K562 (cell line): Measurements from ENCODE around the gene RPL34. TPM values are rescaled to one million over a fixed set of nuclear protein-coding genes. Genes with fewer than 3 reads are reported as not detected.
A peak's percentile ranks its signal among the peaks of the same experiment; 100 is the strongest.

Source experiments
- ATAC-seq: fragments of 200-7000 bp; cut with Tn5 transposase; 3 replicates; pipeline ENCODE4 v1.9.1; 2020; ENCODE audit warnings: moderate library complexity
- BruUV-seq: library from RNA; stranded (reverse); fragments of 400-500 nt; replicated peaks from 2 replicates; lab custom pipeline; 2021; lab: Mats Ljungman, UMichigan
- CTCF ChIA-PET: fragments of 300-600 bp; formaldehyde crosslinking; extraction: SDS; loops from one replicate; lab custom pipeline; 2021; ENCODE audit warnings: low intra/inter-chr PET ratio; lab: Yijun Ruan, JAX
- POLR2A ChIA-PET: fragments of 300-600, 350-650 bp; sonication (Branson Sonifier 250); formaldehyde crosslinking; extraction: SDS; loops from one replicate; lab custom pipeline; 2021; ENCODE audit warnings: antibody characterized with exemption, inconsistent platforms; lab: Yijun Ruan, JAX
- DNase-seq, 4 experiments: peaks; one replicate each; pipeline versions ENCODE4 v3.0.0 to v3.0.0-alpha.2; 2011 to 2018; ENCODE audit warnings: low spot score in 3 of 4, mixed read lengths in 3 of 4; ENCODE audit errors: extremely low read depth in 1 of 4
- FAIRE-seq: peaks from 2 replicates; lab custom pipeline; 2011; peaks lifted over from hg19 to GRCh38; lab: Jason Lieb, UNC
- H2AFZ ChIP-seq: 2 replicates; pipeline ENCODE4 v1.6.0; 2011; ENCODE audit warnings: low read depth, low read length, control low read depth, inconsistent platforms
- H3K27ac ChIP-seq: fragments of 200-600 bp; 3 replicates; pipeline ENCODE4 v1.8.0; 2011; ENCODE audit warnings: low read depth, mild to moderate bottlenecking, control low read depth, inconsistent platforms, low read length, moderate library complexity, mixed read lengths; ENCODE audit errors: extremely low read depth
- H3K27me3 ChIP-seq, 2 experiments: fragments of 300-600 bp in 1 of 2; 2 replicates in 1 of 2; 3 replicates in 1 of 2; pipeline versions ENCODE4 v1.6.0 to v1.8.0; 2011; ENCODE audit warnings: inconsistent platforms in 2 of 2, low read length in 2 of 2, mild to moderate bottlenecking in 1 of 2, mixed read lengths in 1 of 2, moderate library complexity in 1 of 2; ENCODE audit not compliant: control insufficient read depth in 2 of 2, insufficient read depth in 2 of 2
- H3K36me3 ChIP-seq: fragments of 300-600 bp; 3 replicates; pipeline ENCODE4 v1.8.0; 2011; ENCODE audit warnings: mild to moderate bottlenecking, low read length, inconsistent platforms; ENCODE audit not compliant: control insufficient read depth, insufficient read depth
- H3K4me1 ChIP-seq, 2 experiments: fragments of 200-600 bp in 1 of 2; replicated peaks in 1 of 2; 2 replicates in 1 of 2; 3 replicates in 1 of 2; pipeline versions ENCODE4 v1.5.1 to v1.8.0; 2011; ENCODE audit warnings: inconsistent platforms in 2 of 2, low read length in 2 of 2, mild to moderate bottlenecking in 1 of 2, mixed read lengths in 1 of 2, moderate library complexity in 1 of 2; ENCODE audit not compliant: control insufficient read depth in 2 of 2, insufficient read depth in 2 of 2
- H3K4me2 ChIP-seq: 2 replicates; pipeline ENCODE4 v1.6.1; 2011; ENCODE audit warnings: low read length, control low read depth, inconsistent platforms, mixed read lengths; ENCODE audit not compliant: insufficient read depth
- H3K4me3 ChIP-seq: fragments of 200-600 bp; sonication (generic), shearing (Covaris generic); 2 replicates; pipeline ENCODE4 v1.5.1; 2016; ENCODE audit warnings: control low read depth, inconsistent platforms
- H3K79me2 ChIP-seq: fragments of 200-600 bp; 3 replicates; pipeline ENCODE4 v1.8.0; 2011; ENCODE audit warnings: low read length, inconsistent platforms; ENCODE audit not compliant: control insufficient read depth, insufficient read depth
- H3K9ac ChIP-seq, 2 experiments: 2 replicates each; pipeline versions ENCODE4 v1.6.0 to v1.6.1; 2011; ENCODE audit warnings: low read depth in 2 of 2, low read length in 2 of 2, control low read depth in 1 of 2, inconsistent platforms in 1 of 2, mild to moderate bottlenecking in 1 of 2, mixed read lengths in 1 of 2; ENCODE audit not compliant: insufficient read depth in 1 of 2
- H3K9me1 ChIP-seq: one replicate; pipeline ENCODE4 v1.6.0; 2011; ENCODE audit warnings: inconsistent platforms, mild to moderate bottlenecking, low read length, moderate library complexity; ENCODE audit not compliant: control insufficient read depth, insufficient read depth
- H3K9me3 ChIP-seq: replicated peaks from 2 replicates; pipeline ENCODE4 v1.5.1; 2011; ENCODE audit warnings: low read depth, low read length, inconsistent platforms; ENCODE audit not compliant: control insufficient read depth, insufficient read depth
- H4K20me1 ChIP-seq: replicated peaks from 2 replicates; pipeline ENCODE4 v1.6.1; 2011; ENCODE audit warnings: low read length, inconsistent platforms, mixed read lengths; ENCODE audit not compliant: control insufficient read depth, insufficient read depth
- ARID1B ChIP-seq: fragments of 450-650 bp; IDR thresholded peaks from 2 replicates; pipeline ENCODE4 v1.6.1; 2016; ENCODE audit warnings: antibody characterized with exemption, mild to moderate bottlenecking, inconsistent platforms
- DPF2 ChIP-seq: fragments of 450-650 bp; IDR thresholded peaks from 2 replicates; pipeline ENCODE4 v1.6.1; 2016
- ETS1 ChIP-seq: conservative IDR thresholded peaks from 2 replicates; pipeline ENCODE4 v1.6.1; 2011; ENCODE audit warnings: low read depth, mild to moderate bottlenecking, low read length; ENCODE audit not compliant: control insufficient read depth
- NFE2L1 ChIP-seq: fragments of 450-650 bp; IDR thresholded peaks from 2 replicates; pipeline ENCODE4 v1.6.1; 2016; ENCODE audit warnings: missing genetic modification characterization, low read depth, mild to moderate bottlenecking, missing compliant biosample characterization, moderate library complexity, borderline replicate concordance
- STAG1 ChIP-seq: sonication (generic); formaldehyde crosslinking; IDR thresholded peaks from 2 replicates; pipeline ENCODE4 v1.5.0; 2020; ENCODE audit warnings: missing genetic modification reagents, borderline replicate concordance
- USF1 ChIP-seq: sonication (generic); formaldehyde crosslinking; IDR thresholded peaks from 2 replicates; pipeline ENCODE4 v1.9.0; 2022; ENCODE audit warnings: mild to moderate bottlenecking, missing genetic modification reagents
- ZEB2 ChIP-seq: fragments of 450-650 bp; IDR thresholded peaks from 2 replicates; pipeline ENCODE4 v1.6.1; 2016
- ZNF3 ChIP-seq: fragments of 250-450 bp; sonication (Bioruptor Pico); IDR thresholded peaks from 2 replicates; pipeline ENCODE4 v1.5.0; 2021; ENCODE audit warnings: mild to moderate bottlenecking, moderate library complexity
- ZNF354B ChIP-seq: fragments of 250-450 bp; sonication (Bioruptor Pico); IDR thresholded peaks from 2 replicates; pipeline ENCODE4 v1.4.0; 2020
- ZNF583 ChIP-seq: fragments of 250-450 bp; sonication (Bioruptor Pico); IDR thresholded peaks from 2 replicates; pipeline ENCODE4 v1.4.0; 2020
- WGBS: fragments of 100-300 bp; shearing (Covaris generic); methylation state at CpG from one replicate; pipeline ENCODE4 v1.1.6; 2016; ENCODE audit warnings: low coverage, mixed read lengths; ENCODE audit not compliant: insufficient coverage; ENCODE audit errors: missing lambda C conversion rate; 5-methylcytosine and 5-hydroxymethylcytosine counted together
- in situ Hi-C: fragments of 300-500 bp; cut with MboI; formaldehyde crosslinking; loops from 4 replicates; pipeline ENCODE4 v1.15.0; 2018; ENCODE audit warnings: inconsistent platforms, mixed read lengths
- intact Hi-C: fragments of 100-400 bp; cut with micrococcal nuclease; formaldehyde crosslinking; loops from 2 replicates; pipeline ENCODE4 v1.14.2; 2022
- polyA plus RNA-seq, 8 experiments: library from polyadenylated mRNA; depleted of rRNA in 4 of 8; stranded (reverse) in 5 of 8; unstranded in 3 of 8; fragments of >200 nt; fragmentation: Nextera tagmentation in 2 of 8; fragmentation: Illumina TruSeq in 1 of 8; extraction: Ambion mirVana in 2 of 8; extraction: Trizol in 1 of 8; gene quantifications; 2 replicates each; pipeline versions ENCODE4 v1.2.1 to v1.2.3, GENCODE V29; 2011 to 2014; ENCODE audit warnings: inconsistent platforms in 1 of 8, missing spikeins in 1 of 8
- total RNA-seq, 7 experiments: library from RNA; depleted of rRNA in 6 of 7; stranded (reverse); fragments of >200 nt in 6 of 7; fragmentation: Illumina TruSeq in 2 of 7; extraction: Trizol in 2 of 7; gene quantifications; 2 replicates each; pipeline versions ENCODE4 v1.2.1 to v1.2.3, GENCODE V29; 2011 to 2021; ENCODE audit warnings: low replicate concordance in 1 of 7
- TF ChIP-seq, protein P1 (sequence below): fragments of 250-450 bp; sonication (Bioruptor Pico); IDR thresholded peaks from 2 replicates; pipeline ENCODE4 v1.9.0; 2021; ENCODE audit warnings: mild to moderate bottlenecking, inconsistent platforms

Gene RPL34
- total and polyA plus RNA-seq, 9 of the 15 experiments (the other 6 are each of a cell fraction or from before 2014, with no cell fraction given): 1,612 to 4,502 (median 2,593) TPM

DNA sequence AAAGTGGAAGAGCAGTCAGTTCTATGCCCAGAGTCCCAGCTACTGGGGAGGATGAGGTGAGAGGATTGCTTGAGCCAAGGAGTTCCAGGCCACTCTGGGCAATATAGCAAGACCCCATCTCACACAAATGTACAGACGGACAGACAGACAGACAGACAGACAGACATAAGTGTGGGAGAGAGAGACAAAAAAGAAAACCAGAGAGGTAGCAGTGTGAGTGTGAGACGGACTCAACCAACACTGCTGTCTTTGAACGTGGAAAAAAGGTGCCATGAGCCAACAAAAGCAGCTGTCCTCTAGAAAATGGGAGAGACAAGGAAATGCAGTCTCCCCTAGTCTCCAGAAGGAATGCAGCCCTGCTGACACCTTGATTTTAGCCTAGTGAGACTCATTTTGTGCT, 18.2 kb upstream of the RPL34 start:
- WGBS: 39% methylated on average over 2 of the region's 3 CpGs
- no peak for FAIRE-seq
- H3K27ac ChIP-seq: no peak overlapping the region
- H3K4me2 ChIP-seq: no peak overlapping the region
- H3K4me1 ChIP-seq: no peaks in the 10 kb centered on the region; a peak in 1 of 5 replicates
- H2AFZ ChIP-seq: no peak overlapping the region
- DNase-seq: no peak
- no peaks in the 10 kb centered on the region for H3K9me3 ChIP-seq
- ChIA-PET CTCF (no interaction called here), POLR2A (interaction anchor here (0.6 kb wide), 1 partner anchor 19 kb away, joined by 3 read pairs; no protein-coding TSS in a partner anchor)
- no peaks in the 10 kb centered on the region for H3K9me1 ChIP-seq
- in situ Hi-C loops (no loop called here), intact Hi-C loops (no loop called here)
- no peaks in the 10 kb centered on the region for H4K20me1 ChIP-seq
- ATAC-seq: no peak
- H3K36me3 ChIP-seq: no peaks in the 10 kb centered on the region
- H3K4me3 ChIP-seq: no peak overlapping the region
- BruUV-seq: no TSS peak
- no peaks in the 10 kb centered on the region for H3K79me2 ChIP-seq
- TF ChIP-seq STAG1 (CRISPR knock-in tag) (no peak), ARID1B (no peak)
- H3K27me3 ChIP-seq: no peaks in the 10 kb centered on the region
- no peak overlapping the region for H3K9ac ChIP-seq

GRCh38 chr4:108607079-108607815, 13.1 kb upstream of the RPL34 start:
- intact Hi-C loops (no loop called here), in situ Hi-C loops (no loop called here)
- H3K9me3 ChIP-seq: no peaks in the 10 kb centered on the region
- no peak overlapping the region for H3K9ac ChIP-seq
- FAIRE-seq (no peak), ATAC-seq (no peak), DNase-seq (no peak)
- 53% methylated on average over 4 of the region's 4 CpGs for WGBS
- no peaks in the 10 kb centered on the region for H3K36me3 ChIP-seq
- ChIA-PET POLR2A (interaction anchor here (2.1 kb wide), 1 partner anchor 13 kb away, joined by 7 read pairs; the partner anchor contains the start of gene RPL34), CTCF (no interaction called here)
- no peak overlapping the region for H2AFZ ChIP-seq
- H3K4me1 ChIP-seq: no peaks in the 10 kb centered on the region; a peak in 1 of 5 replicates
- no peaks in the 10 kb centered on the region for H3K9me1 ChIP-seq
- no peak overlapping the region for H3K4me3 ChIP-seq
- no peaks in the 10 kb centered on the region for H4K20me1 ChIP-seq
- no peak overlapping the region for H3K4me2 ChIP-seq
- H3K27me3 ChIP-seq: no peaks in the 10 kb centered on the region
- BruUV-seq: no TSS peak
- H3K27ac ChIP-seq: no peak overlapping the region
- no peaks in the 10 kb centered on the region for H3K79me2 ChIP-seq
- TF ChIP-seq ZEB2 (0 out of 2 replicates have a peak, but pooled peaks have one; percentile 45), ZNF583 (CRISPR knock-in tag) (no peak), ZNF3 (CRISPR knock-in tag) (no peak), USF1 (CRISPR knock-in tag) (no peak), ZNF354B (CRISPR knock-in tag) (no peak), ETS1 (no peak), DPF2 (no peak), NFE2L1 (tag) (no peak)
- TF ChIP-seq, protein P1, sequence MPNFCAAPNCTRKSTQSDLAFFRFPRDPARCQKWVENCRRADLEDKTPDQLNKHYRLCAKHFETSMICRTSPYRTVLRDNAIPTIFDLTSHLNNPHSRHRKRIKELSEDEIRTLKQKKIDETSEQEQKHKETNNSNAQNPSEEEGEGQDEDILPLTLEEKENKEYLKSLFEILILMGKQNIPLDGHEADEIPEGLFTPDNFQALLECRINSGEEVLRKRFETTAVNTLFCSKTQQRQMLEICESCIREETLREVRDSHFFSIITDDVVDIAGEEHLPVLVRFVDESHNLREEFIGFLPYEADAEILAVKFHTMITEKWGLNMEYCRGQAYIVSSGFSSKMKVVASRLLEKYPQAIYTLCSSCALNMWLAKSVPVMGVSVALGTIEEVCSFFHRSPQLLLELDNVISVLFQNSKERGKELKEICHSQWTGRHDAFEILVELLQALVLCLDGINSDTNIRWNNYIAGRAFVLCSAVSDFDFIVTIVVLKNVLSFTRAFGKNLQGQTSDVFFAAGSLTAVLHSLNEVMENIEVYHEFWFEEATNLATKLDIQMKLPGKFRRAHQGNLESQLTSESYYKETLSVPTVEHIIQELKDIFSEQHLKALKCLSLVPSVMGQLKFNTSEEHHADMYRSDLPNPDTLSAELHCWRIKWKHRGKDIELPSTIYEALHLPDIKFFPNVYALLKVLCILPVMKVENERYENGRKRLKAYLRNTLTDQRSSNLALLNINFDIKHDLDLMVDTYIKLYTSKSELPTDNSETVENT (CRISPR knock-in tag): no peak
